Measurements from ENCODE around the gene RIT2.

RIT2 gene

GRCh38 chr18:43081396-43081795 is 34.1 kb downstream of the RIT2 start:
- DNase-seq (ENCODE audit: low read depth in 2 of 2) = no peak

GRCh38 chr18:43080671-43081070 is 34.8 kb downstream of the RIT2 start:
- no peak for DNase-seq (ENCODE audit: low read depth in 2 of 2)

GRCh38 chr18:43079422-43079821 is 36.1 kb downstream of the RIT2 start:
- DNase-seq (ENCODE audit: low read depth in 2 of 2) = no peak

- DNase-seq (ENCODE audit: low read depth in 2 of 2) = no peak
Measured at GRCh38 chr18:43078478-43079092, 36.9 kb downstream of the RIT2 start.

- DNase-seq (ENCODE audit: low read depth in 2 of 2) = no peak
Measured at GRCh38 chr18:43077510-43078308, 37.8 kb downstream of the RIT2 start.

GRCh38 chr18:43073771-43074170 is 41.7 kb downstream of the RIT2 start:
- DNase-seq (ENCODE audit: low read depth in 2 of 2) = no peak

GRCh38 chr18:43068781-43069180 is 46.7 kb downstream of the RIT2 start:
- DNase-seq (ENCODE audit: low read depth in 2 of 2) = no peak

- no peak for DNase-seq (ENCODE audit: low read depth in 2 of 2)
Measured at GRCh38 chr18:43067570-43067969, 47.9 kb downstream of the RIT2 start.

- DNase-seq (ENCODE audit: low read depth in 2 of 2) = no peak
Measured at GRCh38 chr18:43061816-43062215, 53.7 kb downstream of the RIT2 start.

- DNase-seq (ENCODE audit: low read depth in 2 of 2) = no peak
Measured at GRCh38 chr18:43061318-43061717, 54.2 kb downstream of the RIT2 start.

GRCh38 chr18:43060020-43060419 is 55.5 kb downstream of the RIT2 start:
- no peak for DNase-seq (ENCODE audit: low read depth in 2 of 2)

GRCh38 chr18:43054815-43055519 is 60.5 kb downstream of the RIT2 start:
- DNase-seq (ENCODE audit: low read depth in 2 of 2) = no peak

- DNase-seq (ENCODE audit: low read depth in 2 of 2) = no peak
Measured at GRCh38 chr18:43049021-43049420, 66.5 kb downstream of the RIT2 start.

- DNase-seq (ENCODE audit: low read depth in 2 of 2) = no peak
Measured at GRCh38 chr18:43046322-43046721, 69.2 kb downstream of the RIT2 start.

GRCh38 chr18:43043626-43044025 is 71.9 kb downstream of the RIT2 start:
- DNase-seq (ENCODE audit: low read depth in 2 of 2) = no peak

GRCh38 chr18:43040281-43040680 is 75.2 kb downstream of the RIT2 start:
- no peak for DNase-seq (ENCODE audit: low read depth in 2 of 2)

- DNase-seq (ENCODE audit: low read depth in 2 of 2) = no peak
Measured at GRCh38 chr18:43034683-43035500, 80.6 kb downstream of the RIT2 start.

GRCh38 chr18:43031169-43031568 is 84.3 kb downstream of the RIT2 start:
- DNase-seq (ENCODE audit: low read depth in 2 of 2) = no peak

- DNase-seq (ENCODE audit: low read depth in 2 of 2) = no peak
Measured at GRCh38 chr18:43029414-43029813, 86.1 kb downstream of the RIT2 start.

- no peak for DNase-seq (ENCODE audit: low read depth in 2 of 2)
Measured at GRCh38 chr18:43022874-43023273, 92.6 kb downstream of the RIT2 start.

GRCh38 chr18:43017622-43018021 is 97.9 kb downstream of the RIT2 start:
- DNase-seq (ENCODE audit: low read depth in 2 of 2) = no peak

GRCh38 chr18:43013486-43013885 is 102.0 kb downstream of the RIT2 start:
- DNase-seq (ENCODE audit: low read depth in 2 of 2) = no peak
